Stomach (tissue), 9 donors: ENCODE data around the gene CENPE. TPM values are rescaled to one million over a fixed set of nuclear protein-coding genes. Genes with fewer than 3 reads are reported as not detected.
A peak's percentile ranks its signal among the peaks of the same experiment; 100 is the strongest.
"Not testable (repeated sequence)": the region's sequence is repeated elsewhere in the genome, so short reads cannot be mapped to it uniquely, and the experiment has no call there.

Experiments
- DNase-seq, 2 donors: peaks; one replicate each; pipeline versions ENCODE4 v3.0.0 to v3.0.0-alpha.2; 2013 to 2019
- H3K27ac ChIP-seq, 5 donors: fragments of 200-600 bp in 4 of 5; sonication (generic) in 4 of 5; one replicate each; pipeline ENCODE4 v1.5.1; 2013 to 2019; ENCODE audit warnings: mild to moderate bottlenecking in 1 of 5, moderate library complexity in 1 of 5
- H3K27me3 ChIP-seq, 3 donors: fragments of 200-600 bp; sonication (generic); one replicate each; pipeline ENCODE4 v1.5.1; 2017 to 2019; ENCODE audit warnings: mixed run types in 1 of 3
- H3K36me3 ChIP-seq, 4 donors: fragments of 200-600 bp; sonication (generic); 1 replicate in 3 of 4; 2 replicates in 1 of 4; pipeline ENCODE4 v1.5.1; 2016 to 2019
- H3K4me1 ChIP-seq, 4 donors: fragments of 200-600 bp; sonication (generic); one replicate each; pipeline ENCODE4 v1.5.1; 2016 to 2019
- H3K4me3 ChIP-seq, 4 donors: fragments of 200-600 bp; sonication (generic) in 3 of 4; one replicate each; pipeline ENCODE4 v1.5.1; 2016 to 2019; ENCODE audit warnings: mild to moderate bottlenecking in 1 of 4
- H3K9me3 ChIP-seq, 4 donors: fragments of 200-600 bp; sonication (generic); one replicate each; pipeline ENCODE4 v1.5.1; 2016 to 2019
- CTCF ChIP-seq, 7 experiments: fragments of 450-650 bp in 4 of 7; fragments of 200-600 bp in 3 of 7; sonication (generic) in 3 of 7; IDR thresholded peaks; one replicate each; pipeline ENCODE4 v1.5.1; 2016 to 2019; ENCODE audit warnings: antibody characterized with exemption in 7 of 7, control low read depth in 2 of 7, mild to moderate bottlenecking in 1 of 7
- EP300 ChIP-seq: sonication (generic); formaldehyde crosslinking; IDR thresholded peaks from one replicate; pipeline ENCODE4 v1.6.1; 2017; ENCODE audit warnings: antibody characterized with exemption
- POLR2A ChIP-seq, 4 donors: fragments of 450-650 bp; IDR thresholded peaks; one replicate each; pipeline ENCODE4 v1.6.1; 2016; ENCODE audit warnings: antibody characterized with exemption in 4 of 4, control low read depth in 2 of 4, mild to moderate bottlenecking in 1 of 4, moderate library complexity in 1 of 4
- POLR2AphosphoS5 ChIP-seq, 3 donors: sonication (generic); formaldehyde crosslinking; IDR thresholded peaks; one replicate each; pipeline ENCODE4 v1.6.1; 2016; ENCODE audit warnings: antibody characterized with exemption in 3 of 3
- whole genome bisulfite sequencing, 5 donors: extraction: QIAGEN DNeasy Blood & Tissue Kit in 3 of 5; methylation state at CpG; one replicate each; pipeline versions ENCODE4 v1.1.5 to v1.1.7; 2013 to 2018; 5-methylcytosine and 5-hydroxymethylcytosine counted together
- intact Hi-C: fragments of 100-400 bp; cut with DNase I; formaldehyde crosslinking; loops from one replicate; pipeline ENCODE4 v1.15.1; 2023; ENCODE audit warnings: low total_unique reads
- polyA plus RNA-seq, 3 donors: library from polyadenylated mRNA; stranded (reverse); fragments of 200-250 nt; gene quantifications; one replicate each; pipeline ENCODE4 v1.2.3, GENCODE V29; 2013
- total RNA-seq, 5 donors: library from RNA; depleted of rRNA; stranded (reverse); fragments of >200 nt; gene quantifications; one replicate each; pipeline versions ENCODE4 v1.1.0 to v1.2.3, GENCODE V29; 2014 to 2016
- donor health status: healthy with polysubstance abuse.
- donor health status: Bipolar disorder and iron deficiency.
- donor health status: healthy.

Gene CENPE
- total and polyA plus RNA-seq, 8 donors: 0.31 to 9.4 (median 2.8) TPM

- H3K9me3 ChIP-seq: no peaks in the 10 kb centered on the region
- H3K36me3 ChIP-seq: no peaks in the 10 kb centered on the region
- DNase-seq: no peak
- H3K4me3 ChIP-seq: peak overlapping the region; percentile 66 to 96 (median 84)
- TF ChIP-seq POLR2A (IDR thresholded peaks at IDR 0.05): no peak
- WGBS, 5 donors: 0 to 2% (median 0%) methylated on average over 9 of the region's 9 CpGs
- peaks cover 0 to 20% (median 12%) of the 10 kb centered on the region in 4 donors for H3K4me1 ChIP-seq
- no peaks in the 10 kb centered on the region for H3K27me3 ChIP-seq
- intact Hi-C loops: no loop called here
- peak overlapping the region in 4 of 5 donors; percentile 52 to 83 (median 76) for H3K27ac ChIP-seq
These were observed 405 bp downstream of the CENPE start for GRCh38 chr4:103197765-103198110.

DNA sequence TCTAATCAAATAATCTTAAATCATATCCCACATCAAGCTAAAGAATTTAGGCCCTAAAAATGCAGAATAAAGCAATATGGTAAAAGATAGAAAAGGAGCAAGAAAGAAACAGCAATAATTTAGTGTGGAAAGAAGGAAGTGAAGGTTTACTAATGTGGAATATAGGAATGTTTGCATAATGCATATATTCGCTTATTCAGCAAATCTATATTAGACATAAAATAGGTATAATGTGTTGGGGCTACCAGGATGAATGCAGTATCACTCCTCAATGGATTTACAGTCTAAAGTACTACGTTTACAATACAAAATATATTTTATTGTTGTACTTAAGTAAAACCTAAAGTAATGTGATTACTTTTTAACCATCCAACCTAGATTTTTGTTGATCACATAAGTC, 4.7 kb downstream of the CENPE start:
- Histone ChIP-seq H3K27ac (no peak overlapping the region), H3K4me1 (peaks cover 0 to 16% (median 7%) of the 10 kb centered on the region in 4 donors), H3K4me3 (no peak overlapping the region), H3K36me3 (no peaks in the 10 kb centered on the region), H3K27me3 (no peaks in the 10 kb centered on the region), H3K9me3 (no peaks in the 10 kb centered on the region)
- no peak for DNase-seq
- no peak for TF ChIP-seq CTCF (IDR thresholded peaks at IDR 0.05)
- WGBS, 5 donors: 88 to 97% (median 93%) methylated on average over 2 of the region's 2 CpGs
- intact Hi-C loops: no loop called here

DNA sequence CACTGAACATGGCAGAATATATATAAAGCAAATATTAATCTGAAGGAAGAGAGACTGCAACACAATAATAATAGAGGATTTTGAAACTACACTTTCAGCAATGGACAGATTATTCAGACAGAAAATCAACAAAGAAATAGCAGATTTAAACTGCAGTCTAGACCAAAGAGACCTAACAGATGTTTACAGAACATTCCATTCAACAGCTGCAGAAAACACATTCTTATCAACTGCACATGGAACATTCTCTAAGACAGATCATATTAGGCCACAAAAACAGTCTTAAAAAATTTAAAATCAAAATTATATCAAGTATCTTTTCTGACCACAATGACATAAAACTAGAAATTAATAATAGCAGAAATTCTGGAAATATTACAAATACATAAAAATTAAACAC, 27.1 kb downstream of the CENPE start:
- Histone ChIP-seq H3K9me3 (peaks cover 0 to 21% (median 0%) of the 10 kb centered on the region in 4 donors), H3K27me3 (no peaks in the 10 kb centered on the region), H3K4me3 (no peak overlapping the region), H3K27ac (no peak overlapping the region), H3K36me3 (peaks cover 0 to 16% (median 8%) of the 10 kb centered on the region in 4 donors), H3K4me1 (no peaks in the 10 kb centered on the region)
- intact Hi-C loops: no loop called here
- TF ChIP-seq POLR2AphosphoS5 (IDR thresholded peaks at IDR 0.05) (no peak), POLR2A (IDR thresholded peaks at IDR 0.05) (no peak), CTCF (IDR thresholded peaks at IDR 0.05) (no peak), EP300 (no peak)
- DNase-seq: no peak

GRCh38 chr4:103169750-103170149, 28.4 kb downstream of the CENPE start:
- intact Hi-C loops, H3K4me1 ChIP-seq, H3K4me3 ChIP-seq, DNase-seq, H3K27ac ChIP-seq, H3K27me3 ChIP-seq: not testable (repeated sequence)
- 92 to 100% (median 97%) methylated on average over 2 of the region's 2 CpGs for WGBS, 5 donors
- Histone ChIP-seq H3K36me3 (peaks cover 0 to 16% (median 8%) of the 10 kb centered on the region in 4 donors), H3K9me3 (peaks cover 0 to 21% (median 0%) of the 10 kb centered on the region in 4 donors)

- peaks cover 0 to 21% (median 0%) of the 10 kb centered on the region in 4 donors for H3K9me3 ChIP-seq
- no peak for DNase-seq
- no peak overlapping the region for H3K4me3 ChIP-seq
- H3K27ac ChIP-seq: no peak overlapping the region
- WGBS, 5 donors: 95 to 100% (median 99%) methylated on average over 1 of the region's 1 CpG
- intact Hi-C loops: no loop called here
- peaks cover 0 to 16% (median 8%) of the 10 kb centered on the region in 4 donors for H3K36me3 ChIP-seq
- H3K4me1 ChIP-seq: no peaks in the 10 kb centered on the region
- no peaks in the 10 kb centered on the region for H3K27me3 ChIP-seq
- TF ChIP-seq EP300: no peak
- TF ChIP-seq POLR2A (IDR thresholded peaks at IDR 0.05): no peak
- no peak for TF ChIP-seq CTCF (IDR thresholded peaks at IDR 0.05)
- no peak for TF ChIP-seq POLR2AphosphoS5 (IDR thresholded peaks at IDR 0.05)
These were observed 29.1 kb downstream of the CENPE start for GRCh38 chr4:103168993-103169392.

DNA sequence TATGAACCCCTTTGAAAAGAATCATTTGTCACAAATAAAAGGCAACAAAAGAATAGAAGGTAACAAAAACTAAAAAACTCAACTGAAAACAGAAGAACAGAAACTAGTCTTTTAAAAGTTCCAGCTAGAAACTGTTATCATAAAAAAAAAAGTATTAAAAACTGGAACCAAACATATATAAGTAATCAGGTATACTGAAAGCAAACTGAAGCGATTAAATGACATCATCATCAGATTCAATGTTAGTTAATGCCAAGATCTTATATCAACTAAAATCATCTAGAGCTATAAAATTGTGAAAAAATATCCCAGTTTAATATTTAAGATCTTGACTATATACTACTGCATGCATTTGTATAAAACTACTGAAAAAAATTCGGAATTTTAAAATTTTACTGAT, 36.0 kb downstream of the CENPE start:
- DNase-seq: no peak
- intact Hi-C loops: no loop called here
- H3K4me1 ChIP-seq: no peaks in the 10 kb centered on the region
- WGBS, 5 donors: 95 to 99% (median 97%) methylated on average over 2 of the region's 2 CpGs
- H3K27ac ChIP-seq: no peak overlapping the region
- TF ChIP-seq EP300 (no peak), POLR2AphosphoS5 (IDR thresholded peaks at IDR 0.05) (no peak), POLR2A (IDR thresholded peaks at IDR 0.05) (no peak), CTCF (IDR thresholded peaks at IDR 0.05) (no peak)
- no peak overlapping the region for H3K4me3 ChIP-seq
- no peaks in the 10 kb centered on the region for H3K9me3 ChIP-seq
- H3K27me3 ChIP-seq: no peaks in the 10 kb centered on the region
- H3K36me3 ChIP-seq: no peaks in the 10 kb centered on the region
